ENCODE measurements around the gene TNFRSF19. TPM values are rescaled to one million over a fixed set of nuclear protein-coding genes. Genes with fewer than 3 reads are reported as not detected.

TNFRSF19 gene
- total and polyA plus RNA-seq, 12 donors, result 17.8 to 49.6 (median 30.6) TPM

DNA sequence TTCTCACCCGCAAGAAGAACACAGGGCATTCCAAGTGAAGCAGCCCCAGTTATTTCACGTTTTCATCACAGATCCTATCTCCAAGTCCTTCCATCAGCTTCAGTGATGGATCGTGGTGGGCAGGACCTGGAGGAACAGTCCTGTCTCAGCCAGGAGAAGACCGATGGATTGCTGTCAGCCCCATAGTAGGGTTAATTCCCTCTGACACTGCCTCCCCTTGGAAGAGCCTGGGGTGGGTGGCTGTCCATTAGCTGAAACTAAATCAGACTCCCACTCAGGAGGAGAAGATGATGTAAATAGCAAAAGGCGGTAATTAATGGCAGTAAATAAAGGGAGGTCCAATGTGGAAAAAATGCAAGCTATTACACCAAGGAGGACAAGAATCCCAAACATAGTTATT, 131.0 kb downstream of the TNFRSF19 start:
- H3K4me1 ChIP-seq, result peaks cover 0 to 38% (median 18%) of the 10 kb centered on the region in 9 donors
- H3K36me3 ChIP-seq, result no peaks in the 10 kb centered on the region
- WGBS, 2 donors, result 75 to 78% methylated on average over 5 of the region's 5 CpGs
- ATAC-seq, result peak in 3 of 8 donors; percentile 4 to 13 (median 6)
- no peaks in the 10 kb centered on the region for H3K9me3 ChIP-seq
- DNase-seq, result no peak
- H3K27me3 ChIP-seq, result no peaks in the 10 kb centered on the region
- H3K4me3 ChIP-seq, result no peak overlapping the region
- peak overlapping the region in 8 of 10 donors; percentile 27 to 72 (median 60) for H3K27ac ChIP-seq
- TF ChIP-seq, protein P1, sequence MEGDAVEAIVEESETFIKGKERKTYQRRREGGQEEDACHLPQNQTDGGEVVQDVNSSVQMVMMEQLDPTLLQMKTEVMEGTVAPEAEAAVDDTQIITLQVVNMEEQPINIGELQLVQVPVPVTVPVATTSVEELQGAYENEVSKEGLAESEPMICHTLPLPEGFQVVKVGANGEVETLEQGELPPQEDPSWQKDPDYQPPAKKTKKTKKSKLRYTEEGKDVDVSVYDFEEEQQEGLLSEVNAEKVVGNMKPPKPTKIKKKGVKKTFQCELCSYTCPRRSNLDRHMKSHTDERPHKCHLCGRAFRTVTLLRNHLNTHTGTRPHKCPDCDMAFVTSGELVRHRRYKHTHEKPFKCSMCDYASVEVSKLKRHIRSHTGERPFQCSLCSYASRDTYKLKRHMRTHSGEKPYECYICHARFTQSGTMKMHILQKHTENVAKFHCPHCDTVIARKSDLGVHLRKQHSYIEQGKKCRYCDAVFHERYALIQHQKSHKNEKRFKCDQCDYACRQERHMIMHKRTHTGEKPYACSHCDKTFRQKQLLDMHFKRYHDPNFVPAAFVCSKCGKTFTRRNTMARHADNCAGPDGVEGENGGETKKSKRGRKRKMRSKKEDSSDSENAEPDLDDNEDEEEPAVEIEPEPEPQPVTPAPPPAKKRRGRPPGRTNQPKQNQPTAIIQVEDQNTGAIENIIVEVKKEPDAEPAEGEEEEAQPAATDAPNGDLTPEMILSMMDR (IDR thresholded peaks at IDR 0.05), result no peak
- intact Hi-C loops (cut with DNase I), result loop anchor here in 3 of 10 donors (10.0 kb wide), 3 partner anchors 66 to 236 kb away; no protein-coding TSS in a partner anchor

DNA sequence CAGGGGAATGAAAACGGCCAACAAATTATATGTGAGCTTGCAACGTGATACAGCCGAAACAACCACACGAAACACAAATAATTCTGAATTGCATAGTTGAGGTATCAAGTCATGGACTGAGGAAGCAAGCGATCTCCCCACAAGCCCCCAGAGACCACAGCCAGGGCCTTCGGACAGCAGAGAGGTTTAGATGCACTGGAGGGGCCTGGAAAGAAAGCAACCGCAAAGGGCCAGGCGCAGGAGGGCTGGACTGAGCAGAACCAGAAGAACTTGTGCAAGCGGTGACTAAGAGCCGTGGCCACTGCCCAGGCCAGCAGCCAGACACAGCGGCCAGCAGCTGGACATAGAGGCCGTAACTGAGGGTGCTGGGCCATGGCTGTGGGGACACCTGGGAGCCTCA, 131.4 kb downstream of the TNFRSF19 start:
- whole genome bisulfite sequencing, 2 donors, result 75 to 80% methylated on average over 12 of the region's 12 CpGs
- peak; percentile 87 to 95 (median 92) for ATAC-seq
- intact Hi-C loops (cut with DNase I), result loop anchor here in 3 of 10 donors (10.0 kb wide), 3 partner anchors 67 to 237 kb away; no protein-coding TSS in a partner anchor
- peak; percentile 79 to 85 for DNase-seq
- Histone ChIP-seq H3K27ac (peak overlapping the region in 8 of 10 donors; percentile 34 to 72 (median 60)), H3K4me3 (no peak overlapping the region), H3K4me1 (peaks cover 0 to 34% (median 16%) of the 10 kb centered on the region in 9 donors), H3K27me3 (no peaks in the 10 kb centered on the region), H3K9me3 (no peaks in the 10 kb centered on the region), H3K36me3 (no peaks in the 10 kb centered on the region)
- TF ChIP-seq, protein P1 (IDR thresholded peaks at IDR 0.05), result no peak

DNA sequence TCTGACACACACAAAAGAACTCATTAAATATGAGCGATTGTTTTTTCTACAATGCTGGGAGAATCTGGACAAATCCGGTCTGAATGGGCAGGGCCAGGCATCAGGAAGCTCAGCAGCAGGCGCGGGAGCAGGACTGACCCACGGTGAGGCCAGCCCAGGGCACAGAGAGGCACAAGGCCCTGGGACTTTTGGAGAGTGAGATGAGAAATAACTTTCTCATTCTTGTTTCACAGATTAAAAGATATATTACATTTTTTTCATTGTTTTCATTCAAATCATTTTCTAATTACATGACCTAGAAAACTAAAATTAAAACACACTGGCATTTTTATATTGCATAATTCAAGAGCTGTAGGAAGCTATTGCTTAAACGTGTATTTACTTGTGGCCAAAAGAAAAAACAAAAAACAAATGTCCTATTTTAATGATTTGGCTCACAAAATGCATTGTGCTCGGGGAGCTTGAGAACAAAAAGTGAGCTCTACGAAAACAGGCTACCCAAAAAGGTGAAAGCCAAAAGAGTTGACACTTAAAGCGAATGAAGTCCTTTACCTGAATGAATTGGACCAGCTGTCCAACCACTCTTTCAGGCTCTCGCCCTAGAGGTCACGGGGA, 133.1 kb downstream of the TNFRSF19 start:
- ATAC-seq (peak in 3 of 8 donors; percentile 25 to 52 (median 29)), DNase-seq (no peak)
- H3K9me3 ChIP-seq, result no peaks in the 10 kb centered on the region
- H3K4me1 ChIP-seq, result peaks cover 0 to 23% (median 9%) of the 10 kb centered on the region in 9 donors
- no peaks in the 10 kb centered on the region for H3K27me3 ChIP-seq
- peak overlapping the region in 8 of 10 donors; percentile 23 to 62 (median 39) for H3K27ac ChIP-seq
- H3K36me3 ChIP-seq, result no peaks in the 10 kb centered on the region
- TF ChIP-seq, protein P1 (IDR thresholded peaks at IDR 0.05), result no peak
- intact Hi-C loops (cut with DNase I), result loop anchor here in 3 of 10 donors (10.0 kb wide), 3 partner anchors 69 to 239 kb away; no protein-coding TSS in a partner anchor
- 67 to 69% methylated on average over 11 of the region's 11 CpGs for WGBS, 2 donors
- H3K4me3 ChIP-seq, result no peak overlapping the region

DNA sequence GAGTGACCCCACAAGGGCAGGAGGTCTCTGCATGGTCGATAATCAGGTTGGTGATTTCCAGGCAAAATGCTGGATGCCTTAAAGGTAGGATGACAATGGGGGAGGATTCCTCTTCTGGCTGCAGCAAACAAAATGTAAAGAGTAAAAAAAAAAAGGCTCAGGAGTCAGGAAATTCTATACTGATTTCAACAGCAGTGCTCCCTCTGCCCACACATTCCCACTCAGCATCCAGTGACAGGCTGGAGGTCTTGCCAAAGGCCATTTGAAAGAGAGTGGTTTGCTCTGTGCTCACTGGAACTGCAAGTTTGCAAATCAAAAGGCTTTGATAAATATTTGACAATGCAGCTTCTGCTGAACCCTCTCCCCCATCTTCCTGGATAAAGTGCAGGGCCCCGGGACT, 135.4 kb downstream of the TNFRSF19 start:
- intact Hi-C loops (cut with DNase I), result loop anchor here in 4 of 10 donors (5.0 to 10.0 kb wide), 5 partner anchors 71 to 241 kb away; no protein-coding TSS in a partner anchor
- TF ChIP-seq, protein P1 (IDR thresholded peaks at IDR 0.05), result no peak

More for the DNA sequence above, 135.4 kb downstream of the TNFRSF19 start:
- Histone ChIP-seq H3K36me3 (no peaks in the 10 kb centered on the region), H3K27ac (no peak overlapping the region), H3K9me3 (no peaks in the 10 kb centered on the region), H3K4me1 (peaks cover 0 to 34% (median 18%) of the 10 kb centered on the region in 9 donors), H3K4me3 (no peak overlapping the region), H3K27me3 (no peaks in the 10 kb centered on the region)
- ATAC-seq (no peak), DNase-seq (no peak)
- 78 to 82% methylated on average over 2 of the region's 2 CpGs for WGBS, 2 donors
